GM18867 (cell line): ENCODE measurements around the gene COQ9.
"Not testable (repeated sequence)": the region's sequence is repeated elsewhere in the genome, so short reads cannot be mapped to it uniquely, and the experiment has no call there.

Experiments used
- ATAC-seq: cut with Tn5 transposase; IDR thresholded peaks from one replicate; pipeline ENCODE4 v1.9.1; 2021; ENCODE audit warnings: mild to moderate bottlenecking, moderate library complexity; ENCODE audit not compliant: unreplicated experiment

Gene COQ9

GRCh38 chr16:57447186-57447962, at the start of gene COQ9, which contains the start of gene CIAPIN1:
TSS of gene COQ9 (plus strand) at chr16:57447479. CDS start at chr16:57447506, 27 bp downstream.
TSS of gene CIAPIN1 (minus strand) at chr16:57447385. CDS start at chr16:57440928, 6,457 bp downstream.
- peak; percentile 98 for ATAC-seq

GRCh38 chr16:57397493-57397892, 49.8 kb upstream of the COQ9 start:
- not testable (repeated sequence) for ATAC-seq

- no peak for ATAC-seq
Observed at GRCh38 chr16:57401943-57402640, 45.2 kb upstream of the COQ9 start.

- ATAC-seq: no peak
Observed at GRCh38 chr16:57403965-57404817, 43.1 kb upstream of the COQ9 start, which contains the start of gene CCL17. TSS of gene CCL17 (plus strand) at chr16:57404767. CDS start at chr16:57413933, 9,166 bp downstream.

- no peak for ATAC-seq
Observed at GRCh38 chr16:57405097-57405496, 42.2 kb upstream of the COQ9 start.

GRCh38 chr16:57406881-57407280, 40.4 kb upstream of the COQ9 start:
- ATAC-seq: no peak

- no peak for ATAC-seq
Observed at GRCh38 chr16:57407521-57408353, 39.5 kb upstream of the COQ9 start.

- ATAC-seq: no peak
Observed at GRCh38 chr16:57409065-57409464, 38.2 kb upstream of the COQ9 start.

GRCh38 chr16:57409870-57410587, 37.2 kb upstream of the COQ9 start:
- ATAC-seq: no peak

- ATAC-seq: no peak
Observed at GRCh38 chr16:57411362-57411976, 35.8 kb upstream of the COQ9 start.

GRCh38 chr16:57412584-57412983, 34.7 kb upstream of the COQ9 start:
- no peak for ATAC-seq

GRCh38 chr16:57413301-57413730, 34.0 kb upstream of the COQ9 start:
- peak; percentile 54 for ATAC-seq

- peak; percentile 4 for ATAC-seq
Observed at GRCh38 chr16:57413733-57414132, 33.5 kb upstream of the COQ9 start.

GRCh38 chr16:57416084-57416483, 31.2 kb upstream of the COQ9 start:
- no peak for ATAC-seq

GRCh38 chr16:57419506-57419905, 27.8 kb upstream of the COQ9 start:
- ATAC-seq: no peak

GRCh38 chr16:57422026-57422944, 25.0 kb upstream of the COQ9 start:
- no peak for ATAC-seq

GRCh38 chr16:57423152-57423551, 24.1 kb upstream of the COQ9 start:
- ATAC-seq: no peak

- ATAC-seq: no peak
Observed at GRCh38 chr16:57424583-57424982, 22.7 kb upstream of the COQ9 start.
